K562 (cell line): ENCODE results near the gene HYAL3. TPM values are rescaled to one million over a fixed set of nuclear protein-coding genes. Genes with fewer than 3 reads are reported as not detected.

ENCODE experiments used
- BHLHE40 ChIP-seq: IDR thresholded peaks from 2 replicates; pipeline ENCODE4 v1.6.1; 2011; ENCODE audit warnings: low read length, improper control_type of control experiment
- CCNT2 ChIP-seq: IDR thresholded peaks from 2 replicates; pipeline ENCODE4 v1.6.1; 2011; ENCODE audit warnings: borderline replicate concordance, low read depth, mild to moderate bottlenecking, moderate library complexity, mixed read lengths, low read length; ENCODE audit not compliant: insufficient read length; ENCODE audit errors: extremely low read depth
- DACH1 ChIP-seq: fragments of 450-650 bp; IDR thresholded peaks from 2 replicates; pipeline ENCODE4 v1.6.1; 2018; ENCODE audit not compliant: partially characterized antibody
- ETV1 ChIP-seq: fragments of 450-650 bp; conservative IDR thresholded peaks from 2 replicates; pipeline ENCODE4 v1.6.1; 2016; ENCODE audit warnings: missing genetic modification characterization, control low read depth, low read depth, missing compliant biosample characterization
- L3MBTL2 ChIP-seq: fragments of 450-650 bp; IDR thresholded peaks from 2 replicates; pipeline ENCODE4 v1.6.1; 2016; ENCODE audit warnings: mild to moderate bottlenecking, moderate library complexity
- LCOR ChIP-seq: sonication (generic); formaldehyde crosslinking; IDR thresholded peaks from 2 replicates; pipeline ENCODE4 v1.8.0; 2022; ENCODE audit warnings: mild to moderate bottlenecking, missing genetic modification reagents
- PCBP1 ChIP-seq: fragments of 200-400 bp; formaldehyde crosslinking; IDR thresholded peaks from 2 replicates; pipeline ENCODE4 v1.6.1; 2018; ENCODE audit warnings: mild to moderate bottlenecking, low read depth, low read length; ENCODE audit not compliant: poor library complexity, severe bottlenecking
- PHF8 ChIP-seq: fragments of 200-600 bp; sonication (generic); IDR thresholded peaks from 2 replicates; pipeline ENCODE4 v1.6.1; 2012; ENCODE audit warnings: mixed run types, mild to moderate bottlenecking, inconsistent platforms, low read length, moderate library complexity, borderline replicate concordance
- POLR2AphosphoS5 ChIP-seq: IDR thresholded peaks from 2 replicates; pipeline ENCODE4 v1.6.1; 2011; ENCODE audit warnings: mild to moderate bottlenecking, low read depth, low read length, moderate library complexity; ENCODE audit not compliant: control insufficient read depth, insufficient read depth
- SMARCA5 ChIP-seq: fragments of 450-650 bp; IDR thresholded peaks from 2 replicates; pipeline ENCODE4 v1.6.1; 2016
- SPI1 ChIP-seq: IDR thresholded peaks from 2 replicates; pipeline ENCODE4 v1.6.1; 2011; ENCODE audit warnings: low read depth, low read length, control low read depth, borderline replicate concordance
- TAF1 ChIP-seq: IDR thresholded peaks from 2 replicates; pipeline ENCODE4 v1.6.1; 2011; ENCODE audit warnings: mild to moderate bottlenecking, low read length, moderate library complexity; ENCODE audit not compliant: insufficient read depth, control insufficient read depth, severe bottlenecking; ENCODE audit errors: extremely low read depth
- TEAD4 ChIP-seq, 2 experiments: sonication (generic) in 1 of 2; formaldehyde crosslinking in 1 of 2; IDR thresholded peaks; 2 replicates each; pipeline versions ENCODE4 v1.6.1 to v1.8.0; 2012 to 2022; ENCODE audit warnings: borderline replicate concordance in 1 of 2, inconsistent platforms in 1 of 2, low read length in 1 of 2, mild to moderate bottlenecking in 1 of 2, missing genetic modification reagents in 1 of 2
- ZBTB43 ChIP-seq: sonication (generic); formaldehyde crosslinking; IDR thresholded peaks from 2 replicates; pipeline ENCODE4 v1.8.0; 2023; ENCODE audit warnings: mild to moderate bottlenecking, missing genetic modification reagents
- ZKSCAN8 ChIP-seq: fragments of 200-800 bp; sonication (Bioruptor generic); IDR thresholded peaks from 2 replicates; pipeline ENCODE4 v1.6.1; 2016; ENCODE audit warnings: missing genetic modification characterization, missing compliant biosample characterization
- ZNF146 ChIP-seq: IDR thresholded peaks from one replicate; pipeline ENCODE4 v1.6.1; 2018; ENCODE audit warnings: missing compliant biosample characterization; ENCODE audit not compliant: unreplicated experiment
- polyA plus RNA-seq, 8 experiments: library from polyadenylated mRNA; depleted of rRNA in 4 of 8; stranded (reverse) in 5 of 8; unstranded in 3 of 8; fragments of >200 nt; fragmentation: Nextera tagmentation in 2 of 8; fragmentation: Illumina TruSeq in 1 of 8; extraction: Ambion mirVana in 2 of 8; extraction: Trizol in 1 of 8; gene quantifications; 2 replicates each; pipeline versions ENCODE4 v1.2.1 to v1.2.3, GENCODE V29; 2011 to 2014; ENCODE audit warnings: inconsistent platforms in 1 of 8, missing spikeins in 1 of 8
- total RNA-seq, 7 experiments: library from RNA; depleted of rRNA in 6 of 7; stranded (reverse); fragments of >200 nt in 6 of 7; fragmentation: Illumina TruSeq in 2 of 7; extraction: Trizol in 2 of 7; gene quantifications; 2 replicates each; pipeline versions ENCODE4 v1.2.1 to v1.2.3, GENCODE V29; 2011 to 2021; ENCODE audit warnings: low replicate concordance in 1 of 7
- TF ChIP-seq, protein P1 (sequence below): sonication (generic); formaldehyde crosslinking; IDR thresholded peaks from 2 replicates; pipeline ENCODE4 v1.8.0; 2022; ENCODE audit warnings: missing genetic modification reagents, mild to moderate bottlenecking, moderate library complexity, borderline replicate concordance

Gene HYAL3
- total and polyA plus RNA-seq, 9 of the 15 experiments (the other 6 are each of a cell fraction or from before 2014, with no cell fraction given), result 0.38 to 9.1 (median 6.8) TPM

- TF ChIP-seq ZNF146 (CRISPR knock-in tag) (no peak), DACH1 (peak; percentile 35), POLR2AphosphoS5 (0 out of 2 replicates have a peak, but pooled peaks have one; percentile 15), SPI1 (0 out of 2 replicates have a peak, but pooled peaks have one; percentile 13), PHF8 (peak; percentile 75; the same call in 1 of the 2 replicates), BHLHE40 (peak; percentile 60; the same call in 1 of the 2 replicates), TEAD4 (IDR thresholded peaks at IDR 0.05; ENCODE audit: low read length) (0 out of 2 replicates have a peak, but pooled peaks have one; percentile 20), TEAD4 (CRISPR knock-in tag; IDR thresholded peaks at IDR 0.05; ENCODE audit: borderline replicate concordance) (no peak), PCBP1 (peak; percentile 48), ZKSCAN8 (no peak), L3MBTL2 (peak; percentile 42; the same call in 1 of the 2 replicates), TAF1 (peak; percentile 38), SMARCA5 (0 out of 2 replicates have a peak, but pooled peaks have one; percentile 48), LCOR (CRISPR knock-in tag) (no peak), ZBTB43 (CRISPR knock-in tag) (0 out of 2 replicates have a peak, but pooled peaks have one; percentile 57), CCNT2 (peak; percentile 34), ETV1 (peak; percentile 48; the same call in 1 of the 2 replicates)
- TF ChIP-seq, protein P1, sequence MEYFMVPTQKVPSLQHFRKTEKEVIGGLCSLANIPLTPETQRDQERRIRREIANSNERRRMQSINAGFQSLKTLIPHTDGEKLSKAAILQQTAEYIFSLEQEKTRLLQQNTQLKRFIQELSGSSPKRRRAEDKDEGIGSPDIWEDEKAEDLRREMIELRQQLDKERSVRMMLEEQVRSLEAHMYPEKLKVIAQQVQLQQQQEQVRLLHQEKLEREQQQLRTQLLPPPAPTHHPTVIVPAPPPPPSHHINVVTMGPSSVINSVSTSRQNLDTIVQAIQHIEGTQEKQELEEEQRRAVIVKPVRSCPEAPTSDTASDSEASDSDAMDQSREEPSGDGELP (CRISPR knock-in tag), result peak; percentile 92
Measured at GRCh38 chr3:50298836-50299637, at the start of gene HYAL3, which contains the start of gene NAA80 (continued).
